Kidney (tissue), 22 donors: ENCODE results near the gene THEMIS2. TPM values are rescaled to one million over a fixed set of nuclear protein-coding genes. Genes with fewer than 3 reads are reported as not detected.
A peak's percentile ranks its signal among the peaks of the same experiment; 100 is the strongest.
"Not testable (repeated sequence)": the region's sequence is repeated elsewhere in the genome, so short reads cannot be mapped to it uniquely, and the experiment has no call there.

ENCODE experiments used
- DNase-seq, 5 donors: peaks; one replicate each; pipeline ENCODE4 v3.0.0-alpha.2; 2013 to 2020
- FAIRE-seq: peaks from 2 replicates; lab custom pipeline; 2012; peaks lifted over from hg19 to GRCh38; lab: Jason Lieb, UNC
- H3K27ac ChIP-seq, 2 donors: one replicate each; pipeline ENCODE4 v1.7.0; 2013; ENCODE audit warnings: low read depth in 2 of 2, low read length in 2 of 2, inconsistent platforms in 1 of 2
- H3K27me3 ChIP-seq: one replicate; pipeline ENCODE4 v1.7.1; 2013; ENCODE audit warnings: low read length, inconsistent platforms; ENCODE audit not compliant: control insufficient read depth, insufficient read depth
- H3K36me3 ChIP-seq, 3 donors: one replicate each; pipeline versions ENCODE4 v1.7.0 to v1.7.1; 2013; ENCODE audit warnings: low read length in 3 of 3, control low read depth in 1 of 3, inconsistent platforms in 1 of 3; ENCODE audit not compliant: insufficient read depth in 3 of 3, control insufficient read depth in 2 of 3
- H3K4me1 ChIP-seq, 3 donors: one replicate each; pipeline versions ENCODE4 v1.7.0 to v1.7.1; 2013; ENCODE audit warnings: low read length in 3 of 3, inconsistent platforms in 1 of 3, low read depth in 1 of 3; ENCODE audit not compliant: control insufficient read depth in 2 of 3, insufficient read depth in 2 of 3
- H3K4me3 ChIP-seq, 3 donors: one replicate each; pipeline versions ENCODE4 v1.7.0 to v1.8.1; 2013; ENCODE audit warnings: low read length in 3 of 3, control low read depth in 1 of 3, inconsistent platforms in 1 of 3
- H3K9ac ChIP-seq, 3 donors: one replicate each; pipeline versions ENCODE4 v1.7.0 to v1.7.1; 2013; ENCODE audit warnings: low read length in 3 of 3, control low read depth in 1 of 3, inconsistent platforms in 1 of 3
- H3K9me3 ChIP-seq, 3 donors: one replicate each; pipeline versions ENCODE4 v1.7.0 to v1.7.1; 2013; ENCODE audit warnings: low read length in 3 of 3, control low read depth in 1 of 3, inconsistent platforms in 1 of 3; ENCODE audit not compliant: control insufficient read depth in 2 of 3, insufficient read depth in 1 of 3
- intact Hi-C: fragments of 100-400 bp; cut with DNase I; formaldehyde crosslinking; loops from one replicate; pipeline ENCODE4 v1.11.1; 2022
- long read RNA-seq, 10 donors: library from polyadenylated mRNA in 1 of 10; unstranded in 1 of 10; transcript quantifications; one replicate each; pipeline ENCODE4 v2.0.0 and lab custom pipeline, GENCODE V29; 2021 to 2026
- polyA plus RNA-seq: library from polyadenylated mRNA; stranded (reverse); fragments of 350-450 nt; fragmentation: Illumina TruSeq; extraction: RNeasy Lipid Tissue Mini Kit (QIAGEN cat#74804); gene quantifications from one replicate; pipeline ENCODE4 v1.2.3, GENCODE V29; 2014; ENCODE audit warnings: low read depth, low replicate concordance; ENCODE audit not compliant: insufficient read depth
- total RNA-seq: library from RNA; stranded (reverse); fragmentation: NEBNext Ultra II Directional; extraction: Animal tissue kit (Norgen Biotek cat#: 25700); gene quantifications from one replicate; pipeline ENCODE4 v1.2.1, GENCODE V29; 2021
- TF ChIP-seq, protein P1 (sequence below): IDR thresholded peaks from 3 replicates; pipeline ENCODE4 v1.5.1; 2012; ENCODE audit warnings: mild to moderate bottlenecking, moderate library complexity, borderline replicate concordance; ENCODE audit not compliant: insufficient read depth; ENCODE audit errors: extremely low read depth
- donor health status: control.
- donor health status: control.
- donor health status: control.
- donor health status: control.
- donor health status: control.
- donor health status: DM: yes; HTN: yes; CAD: no.
- donor health status: Normal renal cell carcinoma (clear cell type).

Gene THEMIS2
- total RNA-seq (47.2 TPM), polyA plus RNA-seq (5.2 TPM)
- long read RNA-seq, donor 1: 0 reads
- long read RNA-seq, donor 2, partial matches to known transcripts: 0 of 3 reads
- long read RNA-seq, donor 2, other reads (novel, unspliced or antisense): 0 of 3 reads
- long read RNA-seq, donor 3, partial matches to known transcripts: 0 of 1 reads
- long read RNA-seq, donor 3, other reads (novel, unspliced or antisense): 0 of 1 reads
- long read RNA-seq, donor 4: 0 reads
- long read RNA-seq, donor 5: 0 reads
- long read RNA-seq, donor 6: 0 reads
- long read RNA-seq, donor 7, transcript THEMIS2-202 (6 exons, 2,687 nt): major isoform, 26 of 50 reads
- long read RNA-seq, donor 7, partial matches to known transcripts: 17 of 50 reads
- long read RNA-seq, donor 7, other reads (novel, unspliced or antisense): 5 of 50 reads
- long read RNA-seq, donor 8: 0 reads
- long read RNA-seq, donor 9: 0 reads
- long read RNA-seq, donor 10: 0 reads

DNA sequence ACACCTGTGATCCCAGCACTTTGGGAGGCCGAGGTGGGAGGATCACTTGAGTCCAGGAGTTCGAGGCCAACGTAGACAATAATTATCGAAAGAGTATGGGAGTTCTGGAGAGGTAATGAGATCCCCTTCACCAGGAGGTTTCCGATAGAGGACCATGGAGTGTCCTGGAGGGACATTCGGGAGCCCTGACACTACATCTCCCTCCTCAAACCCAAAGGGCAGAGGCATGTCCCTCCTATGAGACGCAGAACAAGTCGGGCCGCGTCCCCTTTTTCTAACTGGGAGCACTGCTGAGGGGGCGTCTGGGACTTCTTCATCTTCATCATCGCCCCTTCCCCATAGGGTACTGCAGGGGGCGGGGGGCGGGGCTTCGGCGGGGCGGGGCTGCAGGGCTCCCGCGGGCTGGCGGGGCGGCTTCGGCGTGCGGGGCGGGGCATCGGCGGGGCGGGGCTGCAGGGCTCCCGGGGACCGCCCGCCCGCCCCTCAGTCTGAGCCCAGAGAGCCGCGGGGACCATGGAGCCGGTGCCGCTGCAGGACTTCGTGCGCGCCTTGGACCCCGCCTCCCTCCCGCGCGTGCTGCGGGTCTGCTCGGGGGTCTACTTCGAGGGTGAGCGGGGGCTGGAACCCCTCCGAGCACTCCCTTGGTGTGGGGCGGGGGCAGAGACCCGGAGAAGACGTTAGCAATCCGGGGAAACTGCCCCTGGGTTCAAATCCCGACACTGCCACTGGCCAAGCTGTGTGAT, at the start of gene THEMIS2:
Gene THEMIS2 (plus strand): TSS at position 486 of the 743 bp plus-strand sequence. CDS start 28 bp downstream, at position 514.
- no peaks in the 10 kb centered on the region for H3K27me3 ChIP-seq
- peaks cover 0 to 13% (median 0%) of the 10 kb centered on the region in 3 donors for H3K4me1 ChIP-seq
- no peaks in the 10 kb centered on the region for H3K36me3 ChIP-seq
- peak within 1 kb of the TSS; percentile 8 to 57 (median 56) for H3K4me3 ChIP-seq
- FAIRE-seq: no peak
- DNase-seq: peak; percentile 47 to 92 (median 78)
- peak within 1 kb of the TSS; percentile 29 to 75 for H3K27ac ChIP-seq
- no peaks in the 10 kb centered on the region for H3K9me3 ChIP-seq
- intact Hi-C loops: no loop called here
- TF ChIP-seq, protein P1, sequence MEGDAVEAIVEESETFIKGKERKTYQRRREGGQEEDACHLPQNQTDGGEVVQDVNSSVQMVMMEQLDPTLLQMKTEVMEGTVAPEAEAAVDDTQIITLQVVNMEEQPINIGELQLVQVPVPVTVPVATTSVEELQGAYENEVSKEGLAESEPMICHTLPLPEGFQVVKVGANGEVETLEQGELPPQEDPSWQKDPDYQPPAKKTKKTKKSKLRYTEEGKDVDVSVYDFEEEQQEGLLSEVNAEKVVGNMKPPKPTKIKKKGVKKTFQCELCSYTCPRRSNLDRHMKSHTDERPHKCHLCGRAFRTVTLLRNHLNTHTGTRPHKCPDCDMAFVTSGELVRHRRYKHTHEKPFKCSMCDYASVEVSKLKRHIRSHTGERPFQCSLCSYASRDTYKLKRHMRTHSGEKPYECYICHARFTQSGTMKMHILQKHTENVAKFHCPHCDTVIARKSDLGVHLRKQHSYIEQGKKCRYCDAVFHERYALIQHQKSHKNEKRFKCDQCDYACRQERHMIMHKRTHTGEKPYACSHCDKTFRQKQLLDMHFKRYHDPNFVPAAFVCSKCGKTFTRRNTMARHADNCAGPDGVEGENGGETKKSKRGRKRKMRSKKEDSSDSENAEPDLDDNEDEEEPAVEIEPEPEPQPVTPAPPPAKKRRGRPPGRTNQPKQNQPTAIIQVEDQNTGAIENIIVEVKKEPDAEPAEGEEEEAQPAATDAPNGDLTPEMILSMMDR: no peak
- peak within 1 kb of the TSS in 2 of 3 donors; percentile 69 to 73 for H3K9ac ChIP-seq

DNA sequence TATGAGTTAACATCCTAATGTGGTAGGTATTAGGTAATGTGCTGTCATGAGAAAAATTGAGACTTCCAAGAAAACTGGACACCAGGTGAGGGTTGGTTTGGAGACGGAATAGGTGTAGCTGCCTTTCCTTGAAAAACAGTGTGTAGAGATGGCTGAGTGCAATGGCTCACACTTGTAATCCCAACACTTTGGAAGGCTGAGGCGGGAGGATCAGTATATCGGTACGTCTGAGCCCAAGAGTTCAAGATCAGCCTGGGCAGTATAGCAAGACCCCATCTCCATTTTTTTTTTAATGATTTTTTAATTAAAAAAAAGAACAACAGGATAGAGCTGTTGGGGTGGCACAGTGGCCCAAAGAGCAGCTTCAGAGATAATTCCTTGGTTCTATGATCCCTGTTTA, 48.6 kb upstream of the THEMIS2 start:
- H3K4me3 ChIP-seq: no peak overlapping the region
- H3K9me3 ChIP-seq: no peaks in the 10 kb centered on the region
- no peak overlapping the region for H3K27ac ChIP-seq
- intact Hi-C loops: no loop called here
- no peaks in the 10 kb centered on the region for H3K4me1 ChIP-seq
- DNase-seq (no peak), FAIRE-seq (no peak)
- peaks cover 0 to 7% (median 4%) of the 10 kb centered on the region in 3 donors for H3K36me3 ChIP-seq
- TF ChIP-seq, protein P1: no peak
- H3K9ac ChIP-seq: no peak overlapping the region
- H3K27me3 ChIP-seq: no peaks in the 10 kb centered on the region

DNA sequence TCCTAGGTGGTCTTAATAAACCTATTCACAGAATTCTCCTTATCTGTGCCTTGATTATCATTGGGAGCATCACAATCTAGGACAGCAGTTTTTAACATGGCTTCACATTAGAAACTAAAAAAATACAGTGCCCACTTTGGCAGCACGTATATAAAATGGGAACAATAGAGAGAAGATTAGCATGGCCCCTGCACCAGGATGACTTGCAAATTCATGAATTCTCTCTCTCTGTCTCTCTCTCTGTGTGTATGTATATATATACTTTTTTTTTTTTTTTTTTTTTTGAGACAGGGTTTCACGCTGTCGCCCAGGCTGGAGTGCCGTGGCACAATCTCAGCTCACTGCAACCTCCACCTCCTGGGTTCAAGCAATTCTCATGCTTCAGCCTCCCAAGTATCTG, 47.9 kb upstream of the THEMIS2 start:
- Histone ChIP-seq H3K27ac (no peak overlapping the region), H3K27me3 (no peaks in the 10 kb centered on the region), H3K36me3 (peaks cover 0 to 5% (median 2%) of the 10 kb centered on the region in 3 donors), H3K4me3 (no peak overlapping the region), H3K9me3 (no peaks in the 10 kb centered on the region), H3K4me1 (no peaks in the 10 kb centered on the region), H3K9ac (no peak overlapping the region)
- FAIRE-seq (no peak), DNase-seq (no peak)
- TF ChIP-seq, protein P1: no peak
- intact Hi-C loops: no loop called here

DNA sequence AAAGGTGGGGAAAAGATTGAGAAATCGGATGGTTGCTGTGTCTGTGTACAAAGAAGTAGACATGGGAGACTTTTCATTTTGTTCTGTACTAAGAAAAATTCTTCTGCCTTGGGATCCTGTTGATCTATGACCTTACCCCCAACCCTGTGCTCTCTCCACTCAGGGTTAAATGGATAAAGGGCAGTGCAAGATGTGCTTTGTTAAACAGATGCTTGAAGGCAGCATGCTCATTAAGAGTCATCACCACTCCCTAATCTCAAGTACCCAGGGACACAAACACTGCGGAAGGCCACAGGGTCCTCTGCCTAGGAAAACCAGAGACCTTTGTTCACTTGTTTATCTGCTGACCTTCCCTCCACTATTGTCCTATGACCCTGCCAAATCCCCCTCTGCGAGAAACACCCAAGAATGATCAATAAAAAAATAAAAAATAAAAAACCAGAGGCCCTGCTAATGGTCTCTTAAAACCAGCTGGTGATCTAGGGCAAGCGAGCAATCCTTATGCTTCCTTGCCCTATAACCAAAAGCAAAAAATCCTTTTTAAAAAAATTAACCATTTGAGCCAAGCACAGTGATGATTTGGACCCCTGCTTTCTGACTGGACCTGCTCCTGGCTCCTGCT, 42.9 kb upstream of the THEMIS2 start:
- DNase-seq, H3K27me3 ChIP-seq, H3K27ac ChIP-seq, intact Hi-C loops, FAIRE-seq, H3K9me3 ChIP-seq: not testable (repeated sequence)
- H3K9ac ChIP-seq: peak overlapping the region in 1 of 3 donors; percentile 70
- peaks cover 0 to 11% (median 8%) of the 10 kb centered on the region in 3 donors for H3K4me1 ChIP-seq
- H3K4me3 ChIP-seq: peak overlapping the region in 2 of 3 donors; percentile 78 to 79
- peaks cover 0 to 11% (median 5%) of the 10 kb centered on the region in 3 donors for H3K36me3 ChIP-seq
